Measurements from ENCODE around the gene ASB1.

Gene ASB1

GRCh38 chr2:238423561-238424312 lies 3.0 kb upstream of the ASB1 start:
- H3K4me3 ChIP-seq (ENCODE audit: low read depth, low read length): no peak overlapping the region
- no peak for TF ChIP-seq CTCF (conservative IDR thresholded peaks at IDR 0.05; ENCODE audit: low read depth, low read length)
- no peak for DNase-seq (ENCODE audit: low read depth)

- no peak overlapping the region for H3K4me3 ChIP-seq (ENCODE audit: low read depth, low read length)
- no peak for TF ChIP-seq CTCF (conservative IDR thresholded peaks at IDR 0.05; ENCODE audit: low read depth, low read length)
- DNase-seq (ENCODE audit: low read depth): peak; percentile 42
These were observed 2.4 kb upstream of the ASB1 start for GRCh38 chr2:238424313-238424700.

GRCh38 chr2:238425505-238425978 lies 1.2 kb upstream of the ASB1 start:
- TF ChIP-seq CTCF (conservative IDR thresholded peaks at IDR 0.05; ENCODE audit: low read depth, low read length): no peak
- H3K4me3 ChIP-seq (ENCODE audit: low read depth, low read length): peak overlapping the region; percentile 79
- no peak for DNase-seq (ENCODE audit: low read depth)

GRCh38 chr2:238425979-238426567 lies 654 bp upstream of the ASB1 start:
- H3K4me3 ChIP-seq (ENCODE audit: low read depth, low read length): peak overlapping the region; percentile 79
- TF ChIP-seq CTCF (conservative IDR thresholded peaks at IDR 0.05; ENCODE audit: low read depth, low read length): peak; percentile 7
- peak; percentile 95 for DNase-seq (ENCODE audit: low read depth)

- TF ChIP-seq CTCF (conservative IDR thresholded peaks at IDR 0.05; ENCODE audit: low read depth, low read length): no peak
- peak; percentile 41 for DNase-seq (ENCODE audit: low read depth)
- H3K4me3 ChIP-seq (ENCODE audit: low read depth, low read length): peak overlapping the region; percentile 79
These were observed 872 bp downstream of the ASB1 start for GRCh38 chr2:238427435-238428162.

GRCh38 chr2:238428866-238429265 lies 2.1 kb downstream of the ASB1 start:
- TF ChIP-seq CTCF (conservative IDR thresholded peaks at IDR 0.05; ENCODE audit: low read depth, low read length): no peak
- H3K4me3 ChIP-seq (ENCODE audit: low read depth, low read length): no peak overlapping the region
- no peak for DNase-seq (ENCODE audit: low read depth)

All from choroid plexus epithelial cell (primary cell).